ENCODE measurements around the gene LAP3.

LAP3 gene

DNA sequence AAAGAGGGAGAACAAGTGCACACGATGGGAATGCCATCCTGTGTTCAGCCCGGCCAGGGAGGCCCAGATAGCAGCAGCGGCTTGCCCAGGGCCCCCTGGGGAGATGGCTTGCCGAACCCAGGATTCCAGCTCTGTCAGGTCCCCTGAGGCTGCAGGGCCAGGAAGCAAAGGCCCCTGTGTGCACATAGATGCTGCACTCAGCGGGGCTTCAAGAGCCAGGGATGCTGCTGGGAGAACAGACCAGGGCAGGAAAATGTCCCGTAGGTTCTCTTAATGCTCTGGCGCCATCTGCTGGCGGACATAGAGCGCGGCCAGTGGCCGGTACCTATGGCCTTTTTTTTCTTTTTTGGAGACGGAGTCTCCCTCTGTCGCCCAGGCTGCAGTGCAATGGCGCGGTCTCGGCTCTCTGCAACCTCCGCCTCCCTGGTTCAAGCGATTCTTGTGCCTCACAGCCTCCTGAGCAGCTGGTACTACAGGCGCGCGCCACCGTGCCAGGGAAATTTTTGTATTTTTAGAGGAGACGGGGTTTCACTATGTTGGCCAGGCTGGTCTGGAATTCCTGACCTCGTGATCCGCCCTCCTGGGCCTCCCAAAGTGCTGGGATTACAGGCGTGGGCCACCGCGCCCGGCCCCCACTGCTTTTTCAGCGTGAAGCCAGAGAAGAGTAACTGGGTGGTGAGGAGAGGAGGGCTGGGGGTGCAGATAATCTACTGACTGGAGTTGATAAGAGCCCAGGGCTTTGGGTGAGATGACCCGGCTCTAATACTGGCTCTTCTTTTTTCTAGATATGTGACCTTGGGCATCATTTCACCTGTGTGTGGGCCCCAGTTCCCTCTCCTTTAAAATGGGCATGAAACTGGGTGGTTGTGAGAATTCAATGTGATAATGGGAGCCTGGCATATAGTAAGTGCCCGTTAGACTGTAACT, 60.0 kb downstream of the LAP3 start:
- DNase-seq (ENCODE audit: low read depth, low spot score), result peak; percentile 61
- Histone ChIP-seq H3K27ac (ENCODE audit: low read length) (no peak overlapping the region), H3K9me3 (ENCODE audit: control insufficient read depth, insufficient read depth, low read length) (no peaks in the 10 kb centered on the region), H3K4me1 (ENCODE audit: control insufficient read depth, insufficient read depth, low read length) (no peaks in the 10 kb centered on the region), H3K36me3 (ENCODE audit: control insufficient read depth, insufficient read depth, low read length) (peaks cover 3% of the 10 kb centered on the region; the same call in 1 of the 2 replicates), H3K4me3 (ENCODE audit: low read length) (no peak overlapping the region), H3K27me3 (ENCODE audit: control insufficient read depth, insufficient read depth, low read length) (no peaks in the 10 kb centered on the region)
- WGBS (ENCODE audit: insufficient coverage, insufficient read length), result no CpG with 5 or more reads among the region's 32 CpGs

DNA sequence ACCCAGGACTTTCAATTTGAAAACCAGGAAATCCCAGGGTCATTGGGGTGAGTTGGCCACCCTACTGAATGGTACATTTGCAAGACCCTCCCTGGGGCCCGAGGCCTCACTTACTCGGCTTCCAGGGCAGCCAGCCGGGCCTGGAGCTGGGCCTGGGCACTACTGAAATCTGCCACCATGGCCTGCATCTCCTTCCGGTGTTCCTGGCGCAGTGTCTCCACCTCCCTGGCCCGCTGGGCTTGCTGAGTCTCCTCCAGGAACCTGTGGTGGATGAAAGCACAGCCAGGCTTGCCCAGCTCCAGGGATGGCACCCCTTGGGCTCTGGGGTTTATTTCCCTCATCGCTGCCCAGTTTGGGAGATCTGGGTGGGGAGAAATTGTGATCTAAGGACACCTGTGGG, 62.1 kb downstream of the LAP3 start:
- DNase-seq (ENCODE audit: low read depth, low spot score), result no peak
- H3K27ac ChIP-seq (ENCODE audit: low read length), result no peak overlapping the region
- no peak overlapping the region for H3K4me3 ChIP-seq (ENCODE audit: low read length)
- no peaks in the 10 kb centered on the region for H3K9me3 ChIP-seq (ENCODE audit: control insufficient read depth, insufficient read depth, low read length)
- no peaks in the 10 kb centered on the region for H3K4me1 ChIP-seq (ENCODE audit: control insufficient read depth, insufficient read depth, low read length)
- no peaks in the 10 kb centered on the region for H3K27me3 ChIP-seq (ENCODE audit: control insufficient read depth, insufficient read depth, low read length)
- no CpG with 5 or more reads among the region's 7 CpGs for WGBS (ENCODE audit: insufficient coverage, insufficient read length)
- no peaks in the 10 kb centered on the region for H3K36me3 ChIP-seq (ENCODE audit: control insufficient read depth, insufficient read depth, low read length)

DNA sequence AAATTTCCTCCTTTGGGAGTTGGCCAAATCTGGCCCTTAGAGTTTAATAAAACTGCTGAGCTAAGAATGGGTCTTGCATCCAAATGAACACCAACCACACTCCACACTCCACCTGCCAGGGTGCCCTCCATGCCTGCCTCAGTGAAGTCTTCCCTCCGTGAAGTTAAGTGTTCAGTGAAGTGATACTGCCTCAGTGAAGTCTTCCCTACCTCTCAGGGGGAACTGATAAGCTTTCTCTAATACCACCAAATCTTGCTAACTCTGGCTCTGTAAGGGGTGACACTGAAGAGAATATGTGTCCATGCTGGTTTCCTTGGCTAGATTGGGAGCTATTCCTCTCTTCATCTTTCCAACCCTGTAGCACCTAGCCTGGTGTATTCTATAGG, 65.4 kb downstream of the LAP3 start:
- H3K36me3 ChIP-seq (ENCODE audit: control insufficient read depth, insufficient read depth, low read length), result no peaks in the 10 kb centered on the region
- H3K9me3 ChIP-seq (ENCODE audit: control insufficient read depth, insufficient read depth, low read length), result no peaks in the 10 kb centered on the region
- no peak for DNase-seq (ENCODE audit: low read depth, low spot score)
- no peaks in the 10 kb centered on the region for H3K4me1 ChIP-seq (ENCODE audit: control insufficient read depth, insufficient read depth, low read length)
- H3K4me3 ChIP-seq (ENCODE audit: low read length), result no peak overlapping the region
- no peaks in the 10 kb centered on the region for H3K27me3 ChIP-seq (ENCODE audit: control insufficient read depth, insufficient read depth, low read length)
- no peak overlapping the region for H3K27ac ChIP-seq (ENCODE audit: low read length)
- no CpG with 5 or more reads among the region's 1 CpG for WGBS (ENCODE audit: insufficient coverage, insufficient read length)

DNA sequence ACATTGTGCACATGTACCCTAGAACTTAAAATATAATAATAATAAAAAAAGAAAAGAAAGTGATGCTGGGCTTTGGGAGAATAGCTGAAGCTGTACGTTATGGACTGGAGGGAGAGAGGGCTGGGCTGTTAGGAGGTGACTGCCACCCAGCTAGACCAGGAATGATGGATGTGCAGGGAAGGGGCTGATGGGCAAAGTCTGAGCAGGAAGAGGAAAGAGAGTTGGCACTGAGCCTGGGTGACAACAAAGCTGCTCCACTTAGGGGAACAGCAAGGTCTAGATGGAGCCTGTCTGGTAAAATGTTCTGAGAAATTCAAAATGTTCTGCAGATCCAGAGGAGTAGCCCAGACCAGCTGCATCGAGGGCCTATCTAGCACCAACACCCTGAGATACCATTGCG, 69.7 kb downstream of the LAP3 start:
- WGBS (ENCODE audit: insufficient coverage, insufficient read length), result no CpG with 5 or more reads among the region's 3 CpGs
- Histone ChIP-seq H3K9me3 (ENCODE audit: control insufficient read depth, insufficient read depth, low read length) (no peaks in the 10 kb centered on the region), H3K4me1 (ENCODE audit: control insufficient read depth, insufficient read depth, low read length) (no peaks in the 10 kb centered on the region), H3K36me3 (ENCODE audit: control insufficient read depth, insufficient read depth, low read length) (no peaks in the 10 kb centered on the region), H3K27me3 (ENCODE audit: control insufficient read depth, insufficient read depth, low read length) (no peaks in the 10 kb centered on the region), H3K4me3 (ENCODE audit: low read length) (no peak overlapping the region), H3K27ac (ENCODE audit: low read length) (no peak overlapping the region)
- no peak for DNase-seq (ENCODE audit: low read depth, low spot score)

DNA sequence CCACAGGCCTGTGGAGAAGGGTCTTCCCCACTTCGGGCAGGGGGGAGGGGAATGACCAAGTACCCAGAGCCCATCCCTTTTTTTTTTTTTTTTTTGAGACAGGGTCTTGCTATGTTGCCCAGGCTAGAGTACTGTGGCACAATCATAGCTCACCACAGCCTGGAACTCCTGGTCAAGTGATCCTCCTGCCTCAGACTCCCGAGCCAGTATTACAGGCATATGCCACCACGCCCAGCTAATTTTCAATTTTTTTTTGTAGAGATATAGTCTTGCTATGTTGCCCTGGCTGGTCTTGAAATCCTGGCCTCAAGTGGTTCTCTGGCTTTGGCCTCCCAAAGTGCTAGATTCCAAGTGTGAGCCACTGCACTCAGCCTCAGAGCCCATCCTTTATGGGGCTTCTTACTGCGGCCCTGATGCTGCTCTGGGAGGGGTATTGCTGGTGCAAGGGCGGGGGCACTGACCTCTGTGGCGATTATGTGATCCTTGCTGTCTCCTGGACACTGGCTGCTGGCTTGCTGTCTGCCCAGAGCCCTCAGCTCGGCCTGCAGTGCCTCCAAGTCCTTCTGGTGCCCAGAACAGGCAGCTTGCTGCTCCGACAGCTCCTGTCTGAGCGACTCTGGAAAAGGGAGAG, 70.3 kb downstream of the LAP3 start:
- Histone ChIP-seq H3K4me3 (ENCODE audit: low read length) (no peak overlapping the region), H3K27ac (ENCODE audit: low read length) (no peak overlapping the region), H3K36me3 (ENCODE audit: control insufficient read depth, insufficient read depth, low read length) (no peaks in the 10 kb centered on the region), H3K27me3 (ENCODE audit: control insufficient read depth, insufficient read depth, low read length) (no peaks in the 10 kb centered on the region), H3K4me1 (ENCODE audit: control insufficient read depth, insufficient read depth, low read length) (no peaks in the 10 kb centered on the region), H3K9me3 (ENCODE audit: control insufficient read depth, insufficient read depth, low read length) (no peaks in the 10 kb centered on the region)
- no peak for DNase-seq (ENCODE audit: low read depth, low spot score)
- WGBS (ENCODE audit: insufficient coverage, insufficient read length), result no CpG with 5 or more reads among the region's 9 CpGs

DNA sequence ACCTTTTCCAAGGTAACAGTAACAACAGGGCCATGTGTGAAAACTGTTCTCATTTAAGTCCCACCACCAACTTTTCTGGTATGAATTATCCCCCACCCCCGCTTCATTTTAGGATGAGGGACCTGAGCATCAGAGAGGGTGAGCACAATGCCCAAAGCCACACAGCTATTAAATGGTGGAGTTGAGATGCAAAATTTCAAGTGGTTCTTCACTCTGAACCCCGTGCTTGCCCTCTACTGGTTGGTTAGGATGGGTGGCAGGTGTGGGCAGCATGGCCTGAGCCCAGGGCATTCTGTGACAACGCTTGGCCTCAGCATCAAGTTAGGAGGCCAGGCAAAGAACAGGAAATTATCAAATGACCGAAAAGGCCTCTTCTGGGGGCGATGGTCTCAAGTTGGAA, 70.9 kb downstream of the LAP3 start:
- DNase-seq (ENCODE audit: low read depth, low spot score), result no peak
- no peak overlapping the region for H3K27ac ChIP-seq (ENCODE audit: low read length)
- H3K27me3 ChIP-seq (ENCODE audit: control insufficient read depth, insufficient read depth, low read length), result no peaks in the 10 kb centered on the region
- no peaks in the 10 kb centered on the region for H3K4me1 ChIP-seq (ENCODE audit: control insufficient read depth, insufficient read depth, low read length)
- H3K4me3 ChIP-seq (ENCODE audit: low read length), result no peak overlapping the region
- WGBS (ENCODE audit: insufficient coverage, insufficient read length), result no CpG with 5 or more reads among the region's 5 CpGs
- no peaks in the 10 kb centered on the region for H3K36me3 ChIP-seq (ENCODE audit: control insufficient read depth, insufficient read depth, low read length)
- H3K9me3 ChIP-seq (ENCODE audit: control insufficient read depth, insufficient read depth, low read length), result no peaks in the 10 kb centered on the region

DNA sequence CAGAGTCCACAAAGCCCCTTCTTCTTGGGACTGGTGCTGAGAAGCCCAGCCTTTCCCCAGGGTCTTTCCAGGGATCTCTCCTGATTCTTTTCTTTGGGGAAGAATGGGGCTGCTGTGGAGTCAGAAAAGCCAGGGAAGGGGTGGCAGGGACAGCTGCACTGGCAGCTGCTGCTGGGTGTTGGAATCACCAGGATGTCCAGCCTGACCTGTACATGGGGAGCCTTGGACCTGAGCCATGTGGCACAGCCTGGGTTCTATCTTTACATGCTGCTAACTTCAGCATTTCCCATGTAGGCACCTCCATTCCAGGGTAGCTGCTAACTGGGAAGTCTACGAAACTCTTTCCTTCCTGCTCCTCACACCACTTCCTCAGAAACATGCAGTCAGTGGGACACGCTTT, 73.4 kb downstream of the LAP3 start:
- no peaks in the 10 kb centered on the region for H3K36me3 ChIP-seq (ENCODE audit: control insufficient read depth, insufficient read depth, low read length)
- H3K4me1 ChIP-seq (ENCODE audit: control insufficient read depth, insufficient read depth, low read length), result no peaks in the 10 kb centered on the region
- no peaks in the 10 kb centered on the region for H3K27me3 ChIP-seq (ENCODE audit: control insufficient read depth, insufficient read depth, low read length)
- no peak overlapping the region for H3K4me3 ChIP-seq (ENCODE audit: low read length)
- no peaks in the 10 kb centered on the region for H3K9me3 ChIP-seq (ENCODE audit: control insufficient read depth, insufficient read depth, low read length)
- no peak overlapping the region for H3K27ac ChIP-seq (ENCODE audit: low read length)
- no CpG with 5 or more reads among the region's 2 CpGs for WGBS (ENCODE audit: insufficient coverage, insufficient read length)
- no peak for DNase-seq (ENCODE audit: low read depth, low spot score)

DNA sequence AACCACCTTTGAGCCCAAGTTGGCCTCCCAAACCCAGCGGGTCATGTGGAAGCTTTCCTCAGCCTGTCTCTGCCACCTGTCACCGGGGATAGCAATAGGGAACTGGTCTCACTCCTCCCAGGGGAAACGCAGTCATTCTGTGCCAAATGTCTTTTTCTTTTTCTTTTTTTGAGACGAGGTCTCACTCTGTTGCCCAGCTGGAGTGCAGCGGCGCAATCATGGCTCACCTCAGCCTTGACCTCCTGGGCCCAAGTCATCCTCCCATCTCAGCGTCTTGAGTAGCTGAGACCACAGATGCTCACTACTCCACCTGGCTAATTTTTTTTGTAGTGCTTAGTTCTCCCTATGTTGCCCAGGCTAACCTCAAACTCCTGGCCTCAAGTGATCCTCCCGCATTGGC, 77.7 kb downstream of the LAP3 start:
- Histone ChIP-seq H3K9me3 (ENCODE audit: control insufficient read depth, insufficient read depth, low read length) (no peaks in the 10 kb centered on the region), H3K4me1 (ENCODE audit: control insufficient read depth, insufficient read depth, low read length) (no peaks in the 10 kb centered on the region), H3K27ac (ENCODE audit: low read length) (no peak overlapping the region), H3K27me3 (ENCODE audit: control insufficient read depth, insufficient read depth, low read length) (no peaks in the 10 kb centered on the region), H3K4me3 (ENCODE audit: low read length) (no peak overlapping the region), H3K36me3 (ENCODE audit: control insufficient read depth, insufficient read depth, low read length) (no peaks in the 10 kb centered on the region)
- no CpG with 5 or more reads among the region's 8 CpGs for WGBS (ENCODE audit: insufficient coverage, insufficient read length)
- DNase-seq (ENCODE audit: low read depth, low spot score), result no peak

DNA sequence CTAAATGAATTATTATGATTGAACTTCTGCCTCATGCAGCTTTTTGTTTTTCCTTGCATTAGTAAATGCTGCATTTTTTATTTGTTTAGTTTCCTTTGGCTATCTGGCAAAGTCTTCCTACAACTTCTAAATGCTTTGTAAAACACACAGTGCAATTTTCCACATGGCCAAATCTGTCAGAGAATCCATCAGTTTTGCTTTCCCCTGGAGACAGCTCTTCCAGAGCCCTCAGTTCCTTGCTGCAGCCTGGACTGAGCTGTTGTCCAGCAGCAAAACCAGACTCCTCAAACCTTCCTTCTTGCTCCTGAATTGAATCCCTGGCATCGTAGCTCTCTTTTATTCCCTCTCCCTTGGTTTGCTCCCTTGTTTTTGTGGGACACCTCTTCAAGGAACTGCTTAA, 80.1 kb downstream of the LAP3 start:
- Histone ChIP-seq H3K4me1 (ENCODE audit: control insufficient read depth, insufficient read depth, low read length) (no peaks in the 10 kb centered on the region), H3K27ac (ENCODE audit: low read length) (no peak overlapping the region), H3K9me3 (ENCODE audit: control insufficient read depth, insufficient read depth, low read length) (no peaks in the 10 kb centered on the region), H3K4me3 (ENCODE audit: low read length) (no peak overlapping the region), H3K27me3 (ENCODE audit: control insufficient read depth, insufficient read depth, low read length) (no peaks in the 10 kb centered on the region), H3K36me3 (ENCODE audit: control insufficient read depth, insufficient read depth, low read length) (no peaks in the 10 kb centered on the region)
- WGBS (ENCODE audit: insufficient coverage, insufficient read length), result no CpG with 5 or more reads among the region's 1 CpG
- DNase-seq (ENCODE audit: low read depth, low spot score), result no peak

Data from iPS DF 6.9 (cell line).